Hematopoietic multipotent progenitor cell treated with erythropoietin and hydrocortisone succinate and interleukin-3 and kit ligand, for 6 days (in vitro differentiated cells): ENCODE data around the gene TBC1D3E.
"Not testable (repeated sequence)": the region's sequence is repeated elsewhere in the genome, so short reads cannot be mapped to it uniquely, and the experiment has no call there.

Experiments
- DNase-seq: peaks from one replicate; pipeline ENCODE4 v3.0.0-alpha.2; 2015

Gene TBC1D3E

DNA sequence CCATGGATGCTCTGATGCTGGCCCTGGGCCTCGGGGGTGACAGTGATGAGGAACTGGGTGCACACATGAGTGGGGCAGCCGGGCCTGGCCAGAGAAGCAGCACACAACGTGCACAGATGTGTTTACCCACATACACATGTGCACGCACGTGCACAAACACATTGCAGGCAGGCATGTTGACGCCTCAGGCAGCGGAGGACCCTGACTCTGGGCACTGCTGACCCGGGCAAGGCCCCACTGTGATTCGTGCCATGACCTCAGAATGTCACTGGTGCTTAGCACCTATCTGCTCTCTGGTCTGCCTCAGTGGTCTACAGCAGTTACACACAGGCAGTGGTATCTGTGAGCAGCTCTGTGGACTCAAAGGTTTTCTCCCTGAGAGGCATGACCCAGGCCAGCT lies at the start of gene TBC1D3E:
Gene TBC1D3E (plus strand): TSS at position 301 of the 400 bp plus-strand sequence. CDS start 1,545 bp downstream, outside the sequence.
- DNase-seq, result not testable (repeated sequence)

DNA sequence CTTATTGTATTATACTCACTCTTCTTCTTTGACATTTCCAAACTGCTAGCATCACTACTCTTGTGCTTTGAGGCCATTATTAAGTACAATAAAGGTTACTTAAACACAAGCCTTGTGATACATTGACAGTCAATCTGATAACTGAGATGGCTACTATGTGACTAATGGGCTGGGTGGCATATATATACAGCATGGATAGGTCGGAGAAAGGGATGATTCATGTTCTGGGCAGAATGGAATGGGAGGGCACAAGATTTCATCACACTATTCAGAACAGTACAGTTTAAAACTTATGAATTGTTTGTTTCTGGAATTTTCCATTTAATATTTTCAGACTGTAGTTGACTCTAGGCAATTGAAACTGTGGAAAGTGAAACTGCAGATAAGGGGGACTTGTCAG lies 40.4 kb upstream of the TBC1D3E start:
- DNase-seq, result not testable (repeated sequence)

DNA sequence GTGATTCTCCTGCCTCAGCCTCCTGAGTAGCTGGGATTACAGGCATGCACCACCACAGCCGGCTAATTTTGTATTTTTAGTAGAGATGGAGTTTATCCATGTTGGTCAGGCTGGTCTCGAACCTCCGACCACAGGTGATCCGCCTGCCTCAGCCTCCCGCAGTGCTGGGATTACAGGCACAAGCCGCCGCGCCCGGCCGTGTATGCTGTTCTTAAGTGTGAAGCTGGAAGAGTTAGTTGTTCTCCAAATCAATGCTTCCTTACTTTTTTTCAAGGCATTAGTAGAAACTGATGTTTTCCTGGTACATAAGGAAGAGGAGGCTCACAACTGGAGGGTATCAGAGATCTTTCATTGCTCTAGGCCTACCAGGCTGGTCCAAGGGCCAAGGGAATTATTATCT lies 39.6 kb upstream of the TBC1D3E start:
- DNase-seq, result not testable (repeated sequence)

DNA sequence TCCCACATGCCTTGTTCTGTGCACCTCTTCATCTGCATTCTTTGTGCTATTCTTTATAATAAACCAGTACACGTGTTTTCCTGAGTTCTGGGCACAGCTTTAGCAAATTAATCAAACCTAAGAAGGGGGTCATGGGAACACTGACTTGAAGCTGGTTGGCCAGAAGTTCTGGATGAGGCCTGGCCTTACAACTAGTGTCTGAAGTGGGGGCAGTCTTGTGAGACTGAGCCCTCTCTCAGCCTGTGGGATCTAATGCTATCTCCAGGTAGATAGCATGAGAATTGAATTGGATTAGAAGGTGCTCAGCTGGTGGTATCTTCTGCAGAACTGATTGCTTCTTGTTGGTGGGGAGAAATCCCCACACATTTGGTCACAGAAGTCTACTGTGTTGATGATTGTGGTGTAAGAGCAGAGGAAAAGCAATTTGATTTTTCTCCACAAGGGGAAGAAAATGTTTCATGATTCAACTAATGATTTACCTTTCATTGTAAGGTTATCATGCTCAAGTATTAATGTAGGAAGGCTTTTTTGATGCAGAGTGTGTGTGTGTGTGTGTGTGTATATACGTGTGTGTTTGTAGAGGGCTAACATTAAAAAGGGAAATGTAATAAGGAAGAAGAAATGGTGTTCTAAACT lies 33.6 kb upstream of the TBC1D3E start:
- not testable (repeated sequence) for DNase-seq

DNA sequence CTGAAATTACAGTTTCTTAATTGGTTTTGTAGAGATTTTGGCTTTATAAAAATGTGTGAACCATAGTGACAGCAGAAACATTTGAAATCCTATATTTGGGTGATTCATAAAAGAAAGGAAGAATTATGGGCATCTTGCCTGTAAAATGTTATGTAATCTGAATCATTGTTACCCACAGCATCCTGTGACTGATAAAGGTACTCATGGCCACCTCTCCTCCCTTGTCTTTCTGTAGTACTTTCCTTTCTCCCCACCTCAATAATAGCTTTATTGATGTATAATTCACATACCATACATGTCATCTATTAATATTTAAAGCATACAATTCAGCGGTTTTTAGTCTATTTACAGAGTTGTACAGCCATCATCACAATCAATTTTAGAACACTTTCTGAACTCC lies 28.5 kb upstream of the TBC1D3E start:
- not testable (repeated sequence) for DNase-seq

DNA sequence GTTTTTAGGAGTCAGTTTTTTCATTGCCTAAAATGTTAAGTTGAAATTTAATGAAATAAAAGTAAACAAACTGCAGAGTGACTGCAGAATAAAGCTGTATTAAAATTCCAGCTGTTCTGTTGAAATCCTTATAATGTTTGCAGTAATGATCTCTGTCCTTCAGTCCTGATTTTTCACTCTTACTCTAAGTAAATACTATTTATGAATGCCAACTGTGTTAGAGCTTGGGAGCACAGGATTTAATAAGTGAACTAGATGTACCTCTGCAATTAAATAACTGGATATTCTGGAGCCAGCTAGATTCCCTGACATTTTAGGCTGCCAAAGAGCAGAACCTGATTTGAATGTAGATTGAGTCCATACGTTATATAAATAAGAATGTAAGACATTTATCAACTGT lies 7.9 kb upstream of the TBC1D3E start:
- not testable (repeated sequence) for DNase-seq

DNA sequence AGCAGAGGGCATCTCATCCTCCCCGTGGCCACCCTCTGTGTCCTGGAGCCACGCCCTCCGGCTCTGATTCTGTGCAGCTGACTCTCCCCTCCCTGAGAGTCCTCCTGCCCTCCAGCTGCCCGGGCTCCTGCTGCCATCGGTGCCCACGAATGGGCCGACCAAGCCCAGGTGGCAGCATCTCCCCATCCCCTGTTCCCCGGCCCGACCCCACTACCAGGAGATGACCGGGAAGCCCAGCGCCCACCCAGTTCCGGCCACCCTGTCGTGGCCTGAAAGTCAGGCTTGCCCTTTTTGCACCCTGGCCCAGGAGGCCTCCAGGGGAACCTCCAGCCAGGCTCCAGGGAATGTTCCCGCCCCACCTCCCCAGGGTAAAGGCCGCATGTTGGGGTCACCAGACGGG lies 7.1 kb downstream of the TBC1D3E start:
- DNase-seq, result not testable (repeated sequence)
